ENCODE results near the gene MUTYH. TPM values are rescaled to one million over a fixed set of nuclear protein-coding genes. Genes with fewer than 3 reads are reported as not detected.
A peak's percentile ranks its signal among the peaks of the same experiment; 100 is the strongest.
"Not testable (repeated sequence)": the region's sequence is repeated elsewhere in the genome, so short reads cannot be mapped to it uniquely, and the experiment has no call there.

Gene MUTYH
- polyA plus RNA-seq (2013, experiment 1 of 2): 32.5 TPM
- 30.7 TPM for polyA plus RNA-seq (2013, experiment 2 of 2)

DNA sequence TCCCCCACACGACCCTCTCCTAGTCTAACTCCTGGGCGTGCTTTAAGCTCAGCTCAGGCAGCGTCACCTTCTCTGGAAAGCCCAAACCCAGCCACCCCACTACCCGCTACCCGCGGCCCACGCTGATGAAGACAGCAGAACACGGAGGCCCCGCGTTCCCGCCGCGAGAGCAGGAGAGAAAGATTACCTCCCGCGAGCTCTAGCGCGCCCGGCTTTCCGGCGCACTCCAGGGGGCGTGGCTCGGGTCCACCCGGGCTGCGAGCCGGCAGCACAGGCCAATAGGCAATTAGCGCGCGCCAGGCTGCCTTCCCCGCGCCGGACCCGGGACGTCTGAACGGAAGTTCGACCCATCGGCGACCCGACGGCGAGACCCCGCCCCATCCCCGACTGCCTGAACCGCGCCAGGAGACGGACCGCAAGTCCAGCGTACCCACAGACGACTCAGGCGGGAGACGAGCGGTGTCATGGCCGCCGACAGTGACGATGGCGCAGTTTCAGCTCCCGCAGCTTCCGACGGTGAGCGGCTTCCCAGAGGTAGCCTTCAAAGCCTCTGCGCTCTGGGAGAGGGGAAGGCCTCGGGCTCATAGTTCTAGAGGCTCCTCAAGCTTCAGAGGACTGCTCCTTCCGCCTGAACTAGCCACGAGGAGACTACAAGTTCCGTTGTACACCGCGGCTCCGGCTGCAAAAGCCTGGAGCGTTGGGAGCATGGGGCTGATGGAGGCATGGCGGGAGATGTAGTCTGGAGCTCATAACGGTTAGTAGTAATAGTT, at the start of gene MUTYH, which contains the start of gene TOE1:
MUTYH (minus strand) TSS at position 652 of the 770 bp plus-strand sequence. CDS start 5,935 bp downstream, outside the sequence.
TOE1 (plus strand) TSS at position 382 of the 770 bp plus-strand sequence; CDS start at position 465, 83 bp downstream.
- H3K4me2 ChIP-seq (ENCODE audit: insufficient read depth, low read length, poor library complexity, severe bottlenecking): peak within 1 kb of the TSS; percentile 79
- H2BK15ac ChIP-seq (ENCODE audit: low read length): peak within 1 kb of the TSS; percentile 61
- no peak within 1 kb of the TSS for H2BK5ac ChIP-seq (ENCODE audit: low read length)
- H3K14ac ChIP-seq (ENCODE audit: low read length): peak within 1 kb of the TSS; percentile 91
- no peak within 1 kb of the TSS for H2BK12ac ChIP-seq (ENCODE audit: low read length)
- peak within 1 kb of the TSS; percentile 98 for H3K27ac ChIP-seq (replicated peaks; ENCODE audit: low read length)
- DNase-seq (ENCODE audit: low spot score): peak; percentile 87
- peak within 1 kb of the TSS; percentile 100 for H3K18ac ChIP-seq (ENCODE audit: low read length)
- peak within 1 kb of the TSS; percentile 80 to 83 for H3K4me3 ChIP-seq (ENCODE audit: low read length in 2 of 2)
- H3K36me3 ChIP-seq (replicated peaks in 1 of 2; ENCODE audit: control insufficient read depth in 2 of 2, insufficient read depth in 2 of 2, low read length in 2 of 2): peaks cover 29 to 56% of the 10 kb centered on the region in 2 donors
- H3K9ac ChIP-seq (ENCODE audit: low read depth, low read length, poor library complexity): peak within 1 kb of the TSS; percentile 97
- peaks cover 11% of the 10 kb centered on the region for H3K79me1 ChIP-seq (ENCODE audit: low read depth, low read length)
- H3K27me3 ChIP-seq (ENCODE audit: control insufficient read depth in 3 of 3, insufficient read depth in 3 of 3, low read depth in 1 of 3, low read length in 3 of 3): no peaks in the 10 kb centered on the region
- H3K23ac ChIP-seq (ENCODE audit: low read depth, low read length, poor library complexity): peak within 1 kb of the TSS; percentile 96
- H4K91ac ChIP-seq (ENCODE audit: low read depth, low read length, poor library complexity): peak within 1 kb of the TSS; percentile 46
- no peak within 1 kb of the TSS for H3K4ac ChIP-seq (ENCODE audit: low read length)
- no CpG with 5 or more reads among the region's 70 CpGs for WGBS, 2 donors (ENCODE audit: extremely low coverage in 2 of 2, insufficient read length in 2 of 2, insufficient replicate concordance in 1 of 2)
- no peak within 1 kb of the TSS for H4K8ac ChIP-seq (ENCODE audit: low read depth, low read length)
- peaks cover 0 to 2% of the 10 kb centered on the region in 2 donors for H3K9me3 ChIP-seq (replicated peaks in 1 of 2; ENCODE audit: control insufficient read depth in 2 of 2, insufficient read depth in 1 of 2, low read depth in 1 of 2, low read length in 2 of 2)
- H2AK5ac ChIP-seq (ENCODE audit: low read depth, low read length): peak within 1 kb of the TSS; percentile 42
- H3K4me1 ChIP-seq (ENCODE audit: control insufficient read depth in 2 of 2, insufficient read depth in 1 of 2, low read depth in 1 of 2, low read length in 2 of 2): peaks cover 6 to 12% of the 10 kb centered on the region in 2 donors
- H2AFZ ChIP-seq (ENCODE audit: low read length): peak within 1 kb of the TSS; percentile 92
- H2BK120ac ChIP-seq (ENCODE audit: low read depth, low read length): peak within 1 kb of the TSS; percentile 67

GRCh38 chr1:45386219-45386618, 46.0 kb upstream of the MUTYH start:
- H2BK5ac ChIP-seq (ENCODE audit: low read length): no peak overlapping the region
- no peak overlapping the region for H3K4ac ChIP-seq (ENCODE audit: low read length)
- H3K23ac ChIP-seq (ENCODE audit: low read depth, low read length, poor library complexity): no peak overlapping the region
- H3K4me2 ChIP-seq (ENCODE audit: insufficient read depth, low read length, poor library complexity, severe bottlenecking): no peak overlapping the region
- H2BK120ac ChIP-seq (ENCODE audit: low read depth, low read length): no peak overlapping the region
- no peak overlapping the region for H3K27ac ChIP-seq (replicated peaks; ENCODE audit: low read length)
- no peak overlapping the region for H2AFZ ChIP-seq (ENCODE audit: low read length)
- no peak overlapping the region for H2AK5ac ChIP-seq (ENCODE audit: low read depth, low read length)
- H3K14ac ChIP-seq (ENCODE audit: low read length): no peak overlapping the region
- no peak overlapping the region for H3K18ac ChIP-seq (ENCODE audit: low read length)
- H4K8ac ChIP-seq (ENCODE audit: low read depth, low read length): no peak overlapping the region
- H3K9ac ChIP-seq (ENCODE audit: low read depth, low read length, poor library complexity): no peak overlapping the region
- no peak overlapping the region for H2BK12ac ChIP-seq (ENCODE audit: low read length)
- DNase-seq (ENCODE audit: low spot score): no peak
- H3K27me3 ChIP-seq (ENCODE audit: control insufficient read depth in 3 of 3, insufficient read depth in 3 of 3, low read depth in 1 of 3, low read length in 3 of 3): peaks cover 0 to 2% (median 0%) of the 10 kb centered on the region in 3 experiments
- H3K36me3 ChIP-seq (replicated peaks in 1 of 2; ENCODE audit: control insufficient read depth in 2 of 2, insufficient read depth in 2 of 2, low read length in 2 of 2): no peaks in the 10 kb centered on the region
- H3K9me3 ChIP-seq (replicated peaks in 1 of 2; ENCODE audit: control insufficient read depth in 2 of 2, insufficient read depth in 1 of 2, low read depth in 1 of 2, low read length in 2 of 2): no peaks in the 10 kb centered on the region
- no peaks in the 10 kb centered on the region for H3K79me1 ChIP-seq (ENCODE audit: low read depth, low read length)
- WGBS, 2 donors (ENCODE audit: extremely low coverage in 2 of 2, insufficient read length in 2 of 2, insufficient replicate concordance in 1 of 2): no CpG with 5 or more reads among the region's 3 CpGs
- H4K91ac ChIP-seq (ENCODE audit: low read depth, low read length, poor library complexity): no peak overlapping the region
- H3K4me3 ChIP-seq (ENCODE audit: low read length in 2 of 2): no peak overlapping the region
- H2BK15ac ChIP-seq (ENCODE audit: low read length): no peak overlapping the region
- no peaks in the 10 kb centered on the region for H3K4me1 ChIP-seq (ENCODE audit: control insufficient read depth in 2 of 2, insufficient read depth in 1 of 2, low read depth in 1 of 2, low read length in 2 of 2)

- Histone ChIP-seq H4K91ac (ENCODE audit: low read depth, low read length, poor library complexity) (no peak overlapping the region), H3K9ac (ENCODE audit: low read depth, low read length, poor library complexity) (no peak overlapping the region), H4K8ac (ENCODE audit: low read depth, low read length) (no peak overlapping the region), H3K18ac (ENCODE audit: low read length) (no peak overlapping the region), H3K4me3 (ENCODE audit: low read length in 2 of 2) (no peak overlapping the region), H3K4me1 (ENCODE audit: control insufficient read depth in 2 of 2, insufficient read depth in 1 of 2, low read depth in 1 of 2, low read length in 2 of 2) (no peaks in the 10 kb centered on the region), H2BK12ac (ENCODE audit: low read length) (no peak overlapping the region), H2AFZ (ENCODE audit: low read length) (no peak overlapping the region), H3K4ac (ENCODE audit: low read length) (no peak overlapping the region), H3K36me3 (replicated peaks in 1 of 2; ENCODE audit: control insufficient read depth in 2 of 2, insufficient read depth in 2 of 2, low read length in 2 of 2) (no peaks in the 10 kb centered on the region), H3K23ac (ENCODE audit: low read depth, low read length, poor library complexity) (no peak overlapping the region), H3K27ac (replicated peaks; ENCODE audit: low read length) (no peak overlapping the region), H2BK5ac (ENCODE audit: low read length) (no peak overlapping the region), H2BK15ac (ENCODE audit: low read length) (no peak overlapping the region), H3K9me3 (replicated peaks in 1 of 2; ENCODE audit: control insufficient read depth in 2 of 2, insufficient read depth in 1 of 2, low read depth in 1 of 2, low read length in 2 of 2) (no peaks in the 10 kb centered on the region), H3K4me2 (ENCODE audit: insufficient read depth, low read length, poor library complexity, severe bottlenecking) (no peak overlapping the region), H2AK5ac (ENCODE audit: low read depth, low read length) (no peak overlapping the region), H3K79me1 (ENCODE audit: low read depth, low read length) (no peaks in the 10 kb centered on the region), H3K27me3 (ENCODE audit: control insufficient read depth in 3 of 3, insufficient read depth in 3 of 3, low read depth in 1 of 3, low read length in 3 of 3) (peaks cover 0 to 2% (median 0%) of the 10 kb centered on the region in 3 experiments), H2BK120ac (ENCODE audit: low read depth, low read length) (no peak overlapping the region), H3K14ac (ENCODE audit: low read length) (no peak overlapping the region)
- DNase-seq (ENCODE audit: low spot score): no peak
- WGBS, 2 donors (ENCODE audit: extremely low coverage in 2 of 2, insufficient read length in 2 of 2, insufficient replicate concordance in 1 of 2): no CpG with 5 or more reads among the region's 3 CpGs
Measured at GRCh38 chr1:45385302-45385701, 45.1 kb upstream of the MUTYH start.

GRCh38 chr1:45384213-45384612, 44.0 kb upstream of the MUTYH start:
- not testable (repeated sequence) for H2AK5ac ChIP-seq (ENCODE audit: low read depth, low read length); H4K8ac ChIP-seq (ENCODE audit: low read depth, low read length); H2BK120ac ChIP-seq (ENCODE audit: low read depth, low read length); H3K14ac ChIP-seq (ENCODE audit: low read length); H3K79me1 ChIP-seq (ENCODE audit: low read depth, low read length); H3K27me3 ChIP-seq (ENCODE audit: control insufficient read depth in 3 of 3, insufficient read depth in 3 of 3, low read depth in 1 of 3, low read length in 3 of 3); H3K27ac ChIP-seq (replicated peaks; ENCODE audit: low read length); H2BK15ac ChIP-seq (ENCODE audit: low read length); H3K36me3 ChIP-seq (replicated peaks in 1 of 2; ENCODE audit: control insufficient read depth in 2 of 2, insufficient read depth in 2 of 2, low read length in 2 of 2); H3K4me2 ChIP-seq (ENCODE audit: insufficient read depth, low read length, poor library complexity, severe bottlenecking); H4K91ac ChIP-seq (ENCODE audit: low read depth, low read length, poor library complexity); H3K4ac ChIP-seq (ENCODE audit: low read length); H3K9ac ChIP-seq (ENCODE audit: low read depth, low read length, poor library complexity); H3K9me3 ChIP-seq (replicated peaks in 1 of 2; ENCODE audit: control insufficient read depth in 2 of 2, insufficient read depth in 1 of 2, low read depth in 1 of 2, low read length in 2 of 2); H3K4me3 ChIP-seq (ENCODE audit: low read length in 2 of 2); H3K18ac ChIP-seq (ENCODE audit: low read length); H2BK5ac ChIP-seq (ENCODE audit: low read length); H3K4me1 ChIP-seq (ENCODE audit: control insufficient read depth in 2 of 2, insufficient read depth in 1 of 2, low read depth in 1 of 2, low read length in 2 of 2); H3K23ac ChIP-seq (ENCODE audit: low read depth, low read length, poor library complexity); DNase-seq (ENCODE audit: low spot score); H2AFZ ChIP-seq (ENCODE audit: low read length); H2BK12ac ChIP-seq (ENCODE audit: low read length)
- WGBS, 2 donors (ENCODE audit: extremely low coverage in 2 of 2, insufficient read length in 2 of 2, insufficient replicate concordance in 1 of 2): no CpG with 5 or more reads among the region's 4 CpGs

Data from neuronal stem cell (in vitro differentiated cells).